Transverse colon (tissue), 4 donors: ENCODE measurements around the gene LMF1. TPM values are rescaled to one million over a fixed set of nuclear protein-coding genes. Genes with fewer than 3 reads are reported as not detected.
A peak's percentile ranks its signal among the peaks of the same experiment; 100 is the strongest.

Experiments
- DNase-seq: peaks from one replicate; pipeline ENCODE4 v3.0.0-alpha.2; 2019
- H3K27ac ChIP-seq, 4 donors: fragments of 200-600 bp; sonication (generic); 2 replicates each; pipeline ENCODE4 v1.5.1; 2016 to 2018; ENCODE audit warnings: inconsistent platforms in 4 of 4
- H3K27me3 ChIP-seq: fragments of 200-600 bp; sonication (generic); 2 replicates; pipeline ENCODE4 v1.5.1; 2017; ENCODE audit warnings: inconsistent platforms
- H3K36me3 ChIP-seq, 4 donors: fragments of 200-600 bp; sonication (generic); 2 replicates each; pipeline ENCODE4 v1.5.1; 2017 to 2019; ENCODE audit warnings: inconsistent platforms in 4 of 4
- H3K4me1 ChIP-seq, 4 donors: fragments of 200-600 bp; sonication (generic); 2 replicates each; pipeline ENCODE4 v1.5.1; 2017 to 2020; ENCODE audit warnings: inconsistent platforms in 4 of 4
- H3K4me3 ChIP-seq, 4 donors: fragments of 200-600 bp; sonication (generic); 1 replicate in 1 of 4; 2 replicates in 3 of 4; pipeline versions ENCODE4 v1.5.1 to v1.6.1; 2017 to 2019; ENCODE audit warnings: inconsistent platforms in 4 of 4
- H3K9me3 ChIP-seq, 2 donors: fragments of 200-600 bp; sonication (generic); 2 replicates each; pipeline ENCODE4 v1.5.1; 2017 to 2019; ENCODE audit warnings: inconsistent platforms in 2 of 2
- CTCF ChIP-seq, 5 experiments: fragments of 200-600 bp in 3 of 5; fragments of 450-650 bp in 2 of 5; sonication (generic) in 3 of 5; IDR thresholded peaks; 1 replicate in 2 of 5; 2 replicates in 3 of 5; pipeline ENCODE4 v1.5.1; 2016 to 2017; ENCODE audit warnings: antibody characterized with exemption in 5 of 5, inconsistent platforms in 3 of 5, mild to moderate bottlenecking in 2 of 5, moderate library complexity in 1 of 5
- EP300 ChIP-seq: sonication (generic); formaldehyde crosslinking; IDR thresholded peaks from one replicate; pipeline ENCODE4 v1.6.1; 2017; ENCODE audit warnings: antibody characterized with exemption, low read depth
- POLR2A ChIP-seq: fragments of 450-650 bp; IDR thresholded peaks from one replicate; pipeline ENCODE4 v1.6.1; 2016; ENCODE audit warnings: antibody characterized with exemption, mild to moderate bottlenecking, moderate library complexity
- POLR2AphosphoS5 ChIP-seq, 3 donors: sonication (generic); formaldehyde crosslinking; IDR thresholded peaks; one replicate each; pipeline ENCODE4 v1.6.1; 2016; ENCODE audit warnings: antibody characterized with exemption in 3 of 3
- WGBS, 2 donors: methylation state at CpG; one replicate each; pipeline ENCODE4 v1.1.5; 2018; ENCODE audit warnings: low coverage in 1 of 2; 5-methylcytosine and 5-hydroxymethylcytosine counted together
- in situ Hi-C, 4 donors: fragments of 200-750 bp; cut with MboI; loops; one replicate each; pipeline versions ENCODE4 v1.15.0 to v1.15.1; 2017; ENCODE audit warnings: low sequenced_read_pairs in 3 of 4, low pct_ligation_motif_present in 1 of 4, low pct_unique_long_range_greater_than_20kb in 1 of 4
- intact Hi-C: fragments of 100-400 bp; cut with DNase I; formaldehyde crosslinking; loops from one replicate; pipeline ENCODE4 v1.15.1; 2023; ENCODE audit warnings: low total_unique reads
- total RNA-seq, 4 donors: library from RNA; depleted of rRNA; stranded (reverse); fragments of >200 nt; gene quantifications; one replicate each; pipeline ENCODE4 v1.1.0, GENCODE V29; 2016

LMF1 gene
- total RNA-seq, 4 donors from 2014 or later: 15.9 to 34.8 (median 19.6) TPM

- H3K9me3 ChIP-seq: no peaks in the 10 kb centered on the region
- in situ Hi-C loops (no loop called here), intact Hi-C loops (no loop called here)
- TF ChIP-seq POLR2A (no peak), POLR2AphosphoS5 (IDR thresholded peaks at IDR 0.05) (no peak), CTCF (IDR thresholded peaks at IDR 0.05) (no peak), EP300 (no peak)
- no peak for DNase-seq
- peaks cover 4 to 21% (median 12%) of the 10 kb centered on the region in 4 donors for H3K4me1 ChIP-seq
- H3K27me3 ChIP-seq: peaks cover 47% of the 10 kb centered on the region
- H3K27ac ChIP-seq: peak overlapping the region in 2 of 4 donors; percentile 23 to 37
- no peaks in the 10 kb centered on the region for H3K36me3 ChIP-seq
- WGBS, 2 donors: 20 to 64% methylated on average over 2 to 10 of the region's 28 CpGs
- no peak overlapping the region for H3K4me3 ChIP-seq
Observed at GRCh38 chr16:977081-977701, 6.4 kb upstream of the LMF1 start.

GRCh38 chr16:976389-976931 lies 5.7 kb upstream of the LMF1 start:
- WGBS, 2 donors: 77% methylated on average over 24 of the region's 24 CpGs; no CpG with 5 or more reads in 1 of the 2 donors
- Histone ChIP-seq H3K4me3 (no peak overlapping the region), H3K36me3 (no peaks in the 10 kb centered on the region), H3K9me3 (no peaks in the 10 kb centered on the region), H3K27ac (peak overlapping the region in 1 of 4 donors; percentile 37), H3K4me1 (peaks cover 4 to 16% (median 9%) of the 10 kb centered on the region in 4 donors), H3K27me3 (peaks cover 43% of the 10 kb centered on the region)
- in situ Hi-C loops (no loop called here), intact Hi-C loops (no loop called here)
- DNase-seq: no peak
- TF ChIP-seq CTCF (IDR thresholded peaks at IDR 0.05): no peak
- no peak for TF ChIP-seq POLR2AphosphoS5 (IDR thresholded peaks at IDR 0.05)
- TF ChIP-seq EP300: no peak
- no peak for TF ChIP-seq POLR2A

DNA sequence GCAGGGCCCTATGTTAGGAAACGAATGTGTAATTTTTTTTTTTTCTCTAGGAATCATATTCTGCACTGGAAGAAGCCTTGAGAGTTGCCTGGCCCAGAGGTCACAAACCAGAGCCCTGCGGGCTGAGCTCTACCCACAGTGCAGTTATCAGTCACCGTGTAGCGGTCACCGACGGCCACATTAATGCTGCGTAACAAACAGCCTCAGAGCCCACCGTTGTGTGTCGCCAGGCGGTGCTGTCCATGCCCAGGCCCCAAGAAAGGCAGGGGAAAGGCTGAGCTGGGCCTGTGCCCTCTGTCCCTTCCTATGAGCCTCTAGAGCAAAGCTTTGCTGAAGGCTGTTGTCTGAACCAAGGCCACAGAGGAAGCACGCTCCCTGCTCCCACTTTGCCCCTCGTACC lies 4.5 kb upstream of the LMF1 start:
- no peak overlapping the region for H3K27ac ChIP-seq
- TF ChIP-seq POLR2AphosphoS5 (IDR thresholded peaks at IDR 0.05) (no peak), EP300 (no peak)
- H3K4me1 ChIP-seq: peaks cover 4 to 12% (median 6%) of the 10 kb centered on the region in 4 donors
- no peak overlapping the region for H3K4me3 ChIP-seq
- in situ Hi-C loops (no loop called here), intact Hi-C loops (no loop called here)
- 86 to 93% methylated on average over 6 to 12 of the region's 12 CpGs for WGBS, 2 donors
- no peaks in the 10 kb centered on the region for H3K36me3 ChIP-seq
- no peaks in the 10 kb centered on the region for H3K9me3 ChIP-seq
- no peak for DNase-seq
- peaks cover 31% of the 10 kb centered on the region for H3K27me3 ChIP-seq

- peaks cover 26% of the 10 kb centered on the region for H3K27me3 ChIP-seq
- no peak overlapping the region for H3K4me3 ChIP-seq
- no peak overlapping the region for H3K27ac ChIP-seq
- no peaks in the 10 kb centered on the region for H3K9me3 ChIP-seq
- TF ChIP-seq POLR2A (no peak), CTCF (IDR thresholded peaks at IDR 0.05) (no peak), EP300 (no peak), POLR2AphosphoS5 (IDR thresholded peaks at IDR 0.05) (no peak)
- in situ Hi-C loops: no loop called here
- intact Hi-C loops: no loop called here
- DNase-seq: no peak
- H3K36me3 ChIP-seq: no peaks in the 10 kb centered on the region
- peaks cover 4 to 12% (median 8%) of the 10 kb centered on the region in 4 donors for H3K4me1 ChIP-seq
- WGBS, 2 donors: 54 to 90% methylated on average over 2 to 17 of the region's 26 CpGs
Observed at GRCh38 chr16:974611-975261, 4.0 kb upstream of the LMF1 start.
